PC-9 (cell line): ENCODE data around the gene MINDY4. TPM values are rescaled to one million over a fixed set of nuclear protein-coding genes. Genes with fewer than 3 reads are reported as not detected.

Experiments
- BruUV-seq: library from RNA; stranded (reverse); fragments of 400-500 nt; replicated peaks from 2 replicates; lab custom pipeline; 2021; lab: Mats Ljungman, UMichigan
- CTCF ChIA-PET: fragments of 300-600 bp; sonication (Branson Sonifier 250); formaldehyde crosslinking; loops from one replicate; lab custom pipeline; 2022; ENCODE audit warnings: antibody characterized with exemption; lab: Charles Lee
- POLR2A ChIA-PET: fragments of 300-600 bp; sonication (Branson Sonifier 250); formaldehyde crosslinking; loops from one replicate; lab custom pipeline; 2022; ENCODE audit warnings: antibody characterized with exemption; ENCODE audit not compliant: unreplicated experiment; lab: Charles Lee
- DNase-seq, 2 experiments: peaks; one replicate each; pipeline versions ENCODE4 v3.0.0 to v3.0.0-alpha.2; 2015 to 2022; ENCODE audit warnings: mixed read lengths in 1 of 2
- H2AFZ ChIP-seq: fragments of 200-600 bp; sonication (generic); 2 replicates; pipeline ENCODE4 v1.8.1; 2017; ENCODE audit warnings: antibody characterized with exemption
- H3F3A ChIP-seq: fragments of 200-600 bp; sonication (generic); 2 replicates; pipeline ENCODE4 v1.8.1; 2017; ENCODE audit warnings: antibody characterized with exemption, mild to moderate bottlenecking, low read depth; ENCODE audit not compliant: insufficient read depth
- H3K27ac ChIP-seq: fragments of 200-600 bp; sonication (generic); 2 replicates; pipeline ENCODE4 v1.6.1; 2016; ENCODE audit warnings: mixed run types
- H3K27me3 ChIP-seq: fragments of 200-600 bp; sonication (generic); 2 replicates; pipeline ENCODE4 v1.6.1; 2016; ENCODE audit warnings: low read depth, mixed run types; ENCODE audit not compliant: insufficient read depth
- H3K36me3 ChIP-seq: fragments of 200-600 bp; sonication (generic); 2 replicates; pipeline ENCODE4 v1.6.1; 2016; ENCODE audit warnings: low read depth, mixed run types
- H3K4me1 ChIP-seq: fragments of 200-600 bp; sonication (generic); replicated peaks from 2 replicates; pipeline ENCODE4 v1.6.1; 2016; ENCODE audit warnings: mixed run types; ENCODE audit not compliant: insufficient read depth
- H3K4me2 ChIP-seq: fragments of 200-600 bp; sonication (generic); 2 replicates; pipeline ENCODE4 v1.6.1; 2017; ENCODE audit warnings: mixed run types
- H3K4me3 ChIP-seq: fragments of 200-600 bp; sonication (generic); 2 replicates; pipeline ENCODE4 v1.6.1; 2016; ENCODE audit warnings: mixed run types
- H3K79me2 ChIP-seq: fragments of 200-600 bp; sonication (generic); 2 replicates; pipeline ENCODE4 v1.6.1; 2017; ENCODE audit warnings: low read depth, mixed run types
- H3K9me2 ChIP-seq: fragments of 200-600 bp; sonication (generic); 2 replicates; pipeline ENCODE4 v1.8.1; 2017; ENCODE audit warnings: mild to moderate bottlenecking; ENCODE audit not compliant: insufficient read depth
- H3K9me3 ChIP-seq: fragments of 200-600 bp; sonication (generic); 2 replicates; pipeline ENCODE4 v1.8.1; 2016; ENCODE audit warnings: low read depth; ENCODE audit not compliant: insufficient read depth
- H4K20me1 ChIP-seq: fragments of 200-600 bp; sonication (generic); 2 replicates; pipeline ENCODE4 v1.8.1; 2017; ENCODE audit not compliant: insufficient read depth
- EZH2 ChIP-seq: fragments of 200-600 bp; sonication (generic); IDR thresholded peaks from 2 replicates; pipeline ENCODE4 v1.8.0; 2017; ENCODE audit warnings: antibody characterized with exemption, low read depth
- intact Hi-C: fragments of 100-400 bp; cut with micrococcal nuclease; formaldehyde crosslinking; loops from one replicate; pipeline ENCODE4 v1.10.0; 2022; ENCODE audit not compliant: unreplicated experiment
- total RNA-seq: library from RNA; stranded (reverse); gene quantifications from 2 replicates; pipeline ENCODE4 v1.2.3, GENCODE V29; 2021
- TF ChIP-seq, protein P1 (sequence below): fragments of 200-600 bp; sonication (generic); conservative IDR thresholded peaks from 2 replicates; pipeline ENCODE4 v1.6.1; 2017; ENCODE audit warnings: mixed run types, antibody characterized with exemption, mild to moderate bottlenecking, moderate library complexity

The MINDY4 gene
- total RNA-seq, 1 experiment from 2014 or later = 14.8 TPM

DNA sequence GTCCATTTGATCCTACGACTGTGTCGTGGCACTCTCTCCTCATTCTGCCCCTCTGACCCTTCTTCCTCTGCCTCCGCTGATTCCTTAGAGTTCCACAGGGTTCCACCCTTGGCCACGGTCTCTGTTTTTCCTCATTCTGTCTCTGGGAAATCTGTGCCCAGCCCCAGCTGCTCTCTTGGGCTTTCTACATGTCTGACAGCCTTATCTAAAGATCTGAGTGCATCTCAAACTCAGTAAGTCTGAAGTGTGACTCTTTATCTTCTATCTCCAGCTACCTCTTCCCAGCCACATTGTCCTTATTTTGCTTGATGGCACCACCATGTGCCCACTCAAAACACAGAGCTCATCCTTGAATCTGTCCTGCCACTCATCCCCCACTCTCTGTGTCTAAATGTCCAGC lies 78.3 kb downstream of the MINDY4 start:
- H3K27me3 ChIP-seq = no peaks in the 10 kb centered on the region
- intact Hi-C loops = loop anchor here (5.0 kb wide), 2 partner anchors 63 to 88 kb away; partner anchors contain the start of gene AQP1
- no peaks in the 10 kb centered on the region for H3K9me2 ChIP-seq
- POLR2A ChIA-PET = no interaction called here
- H3K4me3 ChIP-seq = no peak overlapping the region
- no peak overlapping the region for H3K4me2 ChIP-seq
- CTCF ChIA-PET = no interaction called here
- H3K36me3 ChIP-seq = no peaks in the 10 kb centered on the region
- H4K20me1 ChIP-seq = no peaks in the 10 kb centered on the region
- no peak overlapping the region for H2AFZ ChIP-seq
- H3K79me2 ChIP-seq = no peaks in the 10 kb centered on the region
- no peaks in the 10 kb centered on the region for H3K9me3 ChIP-seq
- no peak overlapping the region for H3K27ac ChIP-seq
- TF ChIP-seq EZH2 = no peak
- TF ChIP-seq, protein P1, sequence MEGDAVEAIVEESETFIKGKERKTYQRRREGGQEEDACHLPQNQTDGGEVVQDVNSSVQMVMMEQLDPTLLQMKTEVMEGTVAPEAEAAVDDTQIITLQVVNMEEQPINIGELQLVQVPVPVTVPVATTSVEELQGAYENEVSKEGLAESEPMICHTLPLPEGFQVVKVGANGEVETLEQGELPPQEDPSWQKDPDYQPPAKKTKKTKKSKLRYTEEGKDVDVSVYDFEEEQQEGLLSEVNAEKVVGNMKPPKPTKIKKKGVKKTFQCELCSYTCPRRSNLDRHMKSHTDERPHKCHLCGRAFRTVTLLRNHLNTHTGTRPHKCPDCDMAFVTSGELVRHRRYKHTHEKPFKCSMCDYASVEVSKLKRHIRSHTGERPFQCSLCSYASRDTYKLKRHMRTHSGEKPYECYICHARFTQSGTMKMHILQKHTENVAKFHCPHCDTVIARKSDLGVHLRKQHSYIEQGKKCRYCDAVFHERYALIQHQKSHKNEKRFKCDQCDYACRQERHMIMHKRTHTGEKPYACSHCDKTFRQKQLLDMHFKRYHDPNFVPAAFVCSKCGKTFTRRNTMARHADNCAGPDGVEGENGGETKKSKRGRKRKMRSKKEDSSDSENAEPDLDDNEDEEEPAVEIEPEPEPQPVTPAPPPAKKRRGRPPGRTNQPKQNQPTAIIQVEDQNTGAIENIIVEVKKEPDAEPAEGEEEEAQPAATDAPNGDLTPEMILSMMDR = no peak
- BruUV-seq = no TSS peak
- H3F3A ChIP-seq = peaks cover 17% of the 10 kb centered on the region; the same call in 1 of the 2 replicates
- H3K4me1 ChIP-seq = peaks cover 20% of the 10 kb centered on the region
- DNase-seq = no peak

GRCh38 chr7:30850426-30850825 lies 79.2 kb downstream of the MINDY4 start:
- Histone ChIP-seq H3K9me2 (no peaks in the 10 kb centered on the region), H2AFZ (no peak overlapping the region), H3K4me1 (peaks cover 18% of the 10 kb centered on the region), H3F3A (peaks cover 15% of the 10 kb centered on the region; the same call in 1 of the 2 replicates), H3K4me3 (no peak overlapping the region), H3K79me2 (no peaks in the 10 kb centered on the region), H3K36me3 (no peaks in the 10 kb centered on the region), H3K9me3 (no peaks in the 10 kb centered on the region), H3K27ac (no peak overlapping the region), H3K4me2 (no peak overlapping the region), H3K27me3 (no peaks in the 10 kb centered on the region), H4K20me1 (no peaks in the 10 kb centered on the region)
- TF ChIP-seq, protein P1 = no peak
- no peak for TF ChIP-seq EZH2
- CTCF ChIA-PET = interaction anchor here (0.5 kb wide), 1 partner anchor 274 kb away, joined by 6 read pairs; no protein-coding TSS in a partner anchor
- intact Hi-C loops = no loop called here
- no peak for DNase-seq
- POLR2A ChIA-PET = no interaction called here
- no TSS peak for BruUV-seq

DNA sequence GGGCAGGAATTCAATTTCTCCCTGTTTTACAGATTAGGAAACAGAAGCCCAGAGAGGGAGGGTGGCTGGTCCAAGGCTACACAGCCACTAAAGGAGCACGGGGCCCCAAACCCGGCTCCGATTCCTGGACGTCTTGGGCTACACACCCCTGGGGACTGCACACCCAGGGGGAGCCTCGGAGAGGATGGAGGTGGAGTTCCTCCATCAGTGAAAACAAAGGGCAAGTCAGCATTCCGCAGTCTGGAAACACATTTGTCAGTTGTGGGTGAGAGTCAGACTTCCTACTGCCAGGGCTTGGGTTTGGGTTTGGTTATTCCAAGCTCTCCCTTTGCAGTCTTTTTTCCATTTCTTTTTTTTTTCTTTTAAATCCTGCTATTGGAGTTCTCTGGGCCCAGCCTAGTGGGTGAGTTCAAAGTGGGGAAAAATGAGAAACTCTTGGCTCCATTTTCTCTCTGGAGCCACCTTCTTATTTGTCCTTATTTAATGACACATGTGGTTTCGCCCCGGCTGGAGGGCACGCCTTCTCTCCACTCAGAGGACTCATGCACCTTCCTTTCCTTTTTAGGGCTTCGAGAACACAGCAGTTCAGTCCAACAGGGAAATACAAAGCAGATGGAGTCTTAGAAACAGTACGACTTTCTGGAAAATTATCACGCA lies 80.6 kb downstream of the MINDY4 start:
- no peak overlapping the region for H3K4me3 ChIP-seq
- peaks cover 3% of the 10 kb centered on the region; the same call in 1 of the 2 replicates for H3F3A ChIP-seq
- no peaks in the 10 kb centered on the region for H4K20me1 ChIP-seq
- H3K79me2 ChIP-seq = no peaks in the 10 kb centered on the region
- H2AFZ ChIP-seq = no peak overlapping the region
- CTCF ChIA-PET = no interaction called here
- no peak overlapping the region for H3K27ac ChIP-seq
- H3K36me3 ChIP-seq = no peaks in the 10 kb centered on the region
- H3K9me2 ChIP-seq = no peaks in the 10 kb centered on the region
- peaks cover 6% of the 10 kb centered on the region for H3K4me1 ChIP-seq
- POLR2A ChIA-PET = no interaction called here
- no TSS peak for BruUV-seq
- no peak overlapping the region for H3K4me2 ChIP-seq
- no peaks in the 10 kb centered on the region for H3K9me3 ChIP-seq
- H3K27me3 ChIP-seq = no peaks in the 10 kb centered on the region
- intact Hi-C loops = no loop called here
- TF ChIP-seq EZH2 = no peak
- TF ChIP-seq, protein P1 = no peak
- no peak for DNase-seq
